Stimulated activated CD4-positive, alpha-beta T cell treated with anti-CD3 and anti-CD28 coated beads, Interleukin-15, amount 100 ng/mL, for 1 hour (primary cell): ENCODE results near the gene QKI.

Source experiments
- DNase-seq, 2 donors: peaks; one replicate each; pipeline ENCODE4 v3.0.0-alpha.2; 2020; ENCODE audit warnings: low read depth in 1 of 2, low spot score in 1 of 2

QKI gene

DNA sequence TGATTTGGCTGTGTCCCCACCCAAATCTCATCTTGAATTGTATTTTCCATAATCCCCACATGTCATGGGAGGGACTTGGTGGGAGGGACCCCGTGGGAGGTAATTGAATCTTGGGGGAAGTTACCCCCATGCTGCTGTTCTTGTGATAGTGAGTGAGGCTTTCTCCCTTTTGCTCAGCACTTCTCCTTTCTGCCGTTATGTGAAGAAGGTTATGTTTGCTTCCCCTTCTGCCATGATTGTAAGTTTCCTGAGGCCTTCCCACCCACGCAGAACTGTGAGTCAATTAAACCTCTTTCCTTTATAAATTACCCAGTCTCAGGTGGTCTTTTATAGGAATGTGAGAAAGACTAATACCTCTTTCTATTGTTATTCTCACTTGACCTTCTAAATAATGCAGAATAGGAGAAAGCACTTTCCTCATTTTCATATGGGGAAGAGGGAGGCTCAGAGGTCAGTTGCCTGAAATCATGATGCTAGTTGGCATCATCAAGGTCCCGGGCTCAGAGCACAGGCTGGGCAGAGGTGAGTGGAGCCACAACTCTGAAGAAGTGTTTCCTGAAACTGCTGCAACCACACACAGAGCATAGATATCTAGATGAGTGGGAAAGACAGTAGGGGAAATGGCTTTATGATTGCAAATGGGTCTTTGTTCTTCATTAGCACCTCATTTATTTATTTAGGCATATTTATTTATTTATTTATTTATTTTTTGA is 191.0 kb downstream of the QKI start:
- no peak for DNase-seq

- DNase-seq: no peak
These were observed 193.3 kb downstream of the QKI start for GRCh38 chr6:163607792-163608191.

- DNase-seq: no peak
These were observed 193.7 kb downstream of the QKI start for GRCh38 chr6:163608204-163608644.

GRCh38 chr6:163612200-163612599 is 197.7 kb downstream of the QKI start:
- no peak for DNase-seq

- no peak for DNase-seq
These were observed 198.5 kb downstream of the QKI start for GRCh38 chr6:163613025-163613424.

DNA sequence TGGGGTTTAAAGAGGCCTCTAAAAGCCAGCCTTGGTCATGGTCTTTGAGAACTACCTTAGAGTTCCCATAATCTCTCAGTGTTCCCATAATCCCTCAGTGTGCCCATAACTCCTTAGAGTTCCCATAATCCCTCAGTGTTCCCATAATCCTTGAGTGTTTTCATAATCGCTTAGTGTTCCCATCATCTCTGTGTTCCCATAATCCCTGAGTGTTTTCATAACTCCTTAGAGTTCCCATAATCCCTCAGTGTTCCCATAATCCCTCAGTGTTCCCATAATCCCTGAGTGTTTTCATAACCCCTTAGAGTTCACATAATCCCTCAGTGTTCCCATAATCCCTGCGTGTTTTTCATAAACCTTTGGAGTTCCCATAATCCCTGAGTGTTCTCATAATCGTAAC is 199.2 kb downstream of the QKI start:
- no peak for DNase-seq

- DNase-seq: no peak
These were observed 201.9 kb downstream of the QKI start for GRCh38 chr6:163616452-163616851.

DNA sequence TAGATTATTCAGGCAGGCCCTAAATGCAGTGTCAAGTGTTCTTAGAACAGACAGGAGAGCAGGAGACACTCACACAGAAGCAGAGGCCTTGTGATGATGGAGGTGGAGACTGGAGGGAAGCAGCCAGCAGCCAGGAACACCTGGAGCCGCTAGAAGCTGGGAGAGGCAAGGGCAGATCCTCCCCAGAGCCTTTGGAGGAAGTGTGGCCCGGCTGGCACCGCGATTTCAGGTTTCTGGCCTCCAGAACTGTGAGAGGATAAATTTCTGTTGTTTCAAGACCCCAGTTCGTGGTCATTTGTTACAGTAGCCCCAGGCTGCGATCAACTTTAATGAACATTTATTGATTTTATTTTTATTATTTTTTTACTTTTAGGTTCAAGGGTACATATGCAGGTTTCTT is 203.0 kb downstream of the QKI start:
- DNase-seq: no peak

DNA sequence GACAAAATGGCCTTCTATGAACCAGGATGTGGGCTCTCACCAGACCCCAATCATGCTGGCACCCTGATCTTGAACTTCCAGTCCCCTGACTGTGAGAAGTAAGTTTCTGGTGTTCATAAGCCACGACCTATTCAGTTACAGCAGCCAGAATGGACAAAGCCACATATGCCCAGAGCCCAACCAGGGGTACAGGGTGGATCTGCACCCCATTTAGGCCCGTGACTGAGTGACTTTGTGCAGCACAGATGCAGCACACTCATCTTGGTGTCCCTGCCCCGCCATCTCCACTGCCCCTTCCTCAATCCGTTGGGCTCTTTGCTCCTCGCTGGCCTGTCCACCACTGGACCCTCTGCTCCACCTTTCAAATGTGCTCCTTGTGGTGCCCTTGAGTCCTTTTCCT is 205.6 kb downstream of the QKI start:
- no peak for DNase-seq

DNA sequence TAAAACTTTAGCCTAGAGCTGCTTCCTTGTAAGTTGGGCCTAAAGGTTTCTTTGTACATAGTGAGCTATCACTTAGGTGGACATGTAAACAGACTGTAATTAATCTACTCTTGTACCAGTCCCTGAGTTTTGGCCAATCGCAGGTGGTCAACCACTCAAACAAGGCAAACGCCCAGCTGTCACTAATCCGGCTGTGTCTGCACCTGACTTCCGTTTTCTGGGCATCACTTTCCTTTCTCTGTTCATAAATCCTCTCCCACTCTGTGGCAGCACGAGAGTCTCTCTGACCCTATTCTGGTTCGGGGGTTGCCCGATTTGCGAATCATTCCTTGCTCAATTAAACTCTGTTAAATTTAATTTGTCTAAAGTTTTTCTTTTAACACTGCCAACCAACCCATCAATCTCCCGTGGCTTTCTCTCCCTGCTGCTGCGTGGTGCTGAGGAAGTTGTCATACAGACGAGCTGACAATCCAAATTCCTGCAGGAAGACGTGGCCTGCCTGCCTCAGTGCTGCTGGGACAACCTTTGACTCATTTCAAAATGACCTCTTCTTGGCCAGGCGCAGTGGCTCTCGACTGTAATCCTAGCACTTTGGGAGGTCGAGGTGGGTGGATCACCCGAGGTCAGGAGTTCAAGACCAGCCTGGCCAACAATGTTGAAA is 206.3 kb downstream of the QKI start:
- DNase-seq: no peak

DNA sequence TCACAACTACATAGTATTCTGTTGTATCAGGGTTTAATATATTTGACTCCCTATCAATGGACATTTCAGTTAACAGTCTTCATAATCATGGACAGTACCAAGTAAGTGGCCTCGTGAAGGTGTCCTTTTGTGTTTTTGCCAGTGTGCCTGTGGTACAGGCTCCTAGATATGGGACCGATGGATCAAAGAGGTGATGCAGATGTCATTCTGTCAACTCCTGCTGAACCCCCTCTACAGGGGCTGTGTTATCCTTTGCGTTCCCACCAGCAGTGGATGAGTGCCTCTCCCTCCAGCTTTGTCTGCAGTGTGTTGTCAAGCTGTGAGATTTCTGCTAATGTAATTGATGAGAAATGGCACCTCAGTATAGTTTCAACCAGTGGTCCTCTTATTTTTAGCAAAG is 210.7 kb downstream of the QKI start:
- no peak for DNase-seq

- no peak for DNase-seq
These were observed 211.8 kb downstream of the QKI start for GRCh38 chr6:163626073-163626867.

DNA sequence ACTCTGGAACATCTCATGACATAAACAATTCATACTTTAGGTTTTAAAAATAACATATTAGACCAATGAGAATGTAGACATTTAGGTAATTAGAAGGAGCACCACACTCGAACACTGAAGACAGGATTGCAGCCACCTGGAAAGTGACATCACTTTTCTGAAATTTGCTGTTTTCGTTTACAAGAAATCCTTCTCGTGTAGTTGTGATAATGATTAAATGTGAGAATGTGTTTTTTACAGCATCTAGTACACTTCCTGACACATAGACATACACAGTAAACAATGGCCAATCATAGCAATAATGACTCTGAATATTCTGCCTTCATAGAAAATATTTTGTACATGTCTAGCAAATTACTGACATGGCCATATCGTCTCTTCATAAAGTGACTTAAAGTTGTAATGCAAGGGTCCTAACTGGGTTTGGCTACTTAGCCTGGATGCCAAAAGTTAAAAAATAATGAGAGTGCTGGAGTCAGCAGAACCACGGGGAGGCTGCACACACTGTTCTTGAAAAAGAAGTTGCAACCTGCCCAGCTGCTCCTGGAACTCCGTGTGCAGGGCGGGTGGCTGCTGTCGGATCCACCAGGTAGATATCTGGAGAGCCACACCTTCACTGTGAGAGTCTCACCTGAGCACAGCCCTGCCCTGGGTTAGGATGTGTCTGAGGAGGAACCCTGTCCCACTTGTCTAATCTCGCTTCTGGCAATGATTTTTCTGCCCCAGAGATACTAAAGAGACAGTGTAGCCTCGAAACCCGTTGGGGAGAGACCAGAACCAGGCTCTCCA is 212.9 kb downstream of the QKI start:
- no peak for DNase-seq
